ENCODE results near the gene AUTS2. TPM values are rescaled to one million over a fixed set of nuclear protein-coding genes. Genes with fewer than 3 reads are reported as not detected.

Gene AUTS2
- total and polyA plus RNA-seq, 2 of the 8 experiments (the other 6 are each of a cell fraction or from before 2014, with no cell fraction given): 25.9 to 101 TPM

DNA sequence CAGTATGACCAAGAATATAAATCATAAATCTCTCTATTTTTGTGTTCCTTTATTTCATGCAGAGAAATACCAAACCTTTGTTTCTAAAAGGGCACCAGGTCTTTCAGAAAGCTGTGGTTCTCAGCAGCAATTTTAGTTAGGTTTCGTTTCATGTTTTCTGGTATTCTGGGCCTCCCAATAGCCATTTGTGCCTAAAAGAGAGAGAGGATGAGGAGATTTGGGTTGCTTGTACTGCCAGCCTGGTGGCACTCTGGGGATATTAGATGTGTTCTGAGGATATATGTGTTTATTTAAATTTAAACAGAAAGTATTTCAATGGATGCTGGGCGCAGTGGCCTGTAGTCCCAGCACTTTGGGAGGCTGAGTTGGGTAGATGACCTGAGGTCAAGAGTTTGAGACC lies 471.7 kb downstream of the AUTS2 start:
- FAIRE-seq (no peak), DNase-seq (ENCODE audit: low read depth in 1 of 2, low spot score in 2 of 2) (no peak)
- Histone ChIP-seq H4K20me1 (replicated peaks in 1 of 2; ENCODE audit: control insufficient read depth in 1 of 2, insufficient read depth in 2 of 2, low read length in 2 of 2) (no peaks in the 10 kb centered on the region), H2BK5ac (ENCODE audit: low read depth, low read length) (no peak overlapping the region), H3K9me3 (ENCODE audit: insufficient read depth in 2 of 2, low read depth in 1 of 2, low read length in 1 of 2) (no peaks in the 10 kb centered on the region), H4K91ac (replicated peaks; ENCODE audit: insufficient read length, low read length) (no peak overlapping the region), H4K5ac (ENCODE audit: insufficient read length, low read depth, low read length) (no peak overlapping the region), H2BK12ac (ENCODE audit: low read depth, low read length) (no peak overlapping the region), H3K79me2 (ENCODE audit: control insufficient read depth in 1 of 2, insufficient read depth in 2 of 2, low read length in 2 of 2) (no peaks in the 10 kb centered on the region), H3K23ac (ENCODE audit: insufficient read length) (no peak overlapping the region), H2BK20ac (ENCODE audit: low read length) (no peak overlapping the region), H2AFZ (ENCODE audit: low read length) (no peak overlapping the region), H3K18ac (ENCODE audit: extremely low read depth, low read length) (no peak overlapping the region), H3K9ac (replicated peaks in 1 of 4; ENCODE audit: extremely low read depth in 1 of 4, low read depth in 3 of 4, low read length in 3 of 4) (no peak overlapping the region), H3K14ac (ENCODE audit: insufficient read length) (no peak overlapping the region), H3K56ac (replicated peaks; ENCODE audit: insufficient read length, low read depth, low read length) (no peak overlapping the region), H4K8ac (ENCODE audit: extremely low read depth, insufficient read depth, low read length) (no peak overlapping the region), H3K4me2 (ENCODE audit: insufficient read depth in 1 of 2, low read depth in 2 of 2, low read length in 2 of 2) (no peak overlapping the region), H2BK120ac (replicated peaks; ENCODE audit: low read depth, low read length) (no peak overlapping the region), H3K23me2 (ENCODE audit: low read depth, low read length) (no peaks in the 10 kb centered on the region), H3K4me3 (ENCODE audit: extremely low read depth in 1 of 4, insufficient read depth in 2 of 4, low read depth in 3 of 4, low read length in 4 of 4) (no peak overlapping the region), H2AK5ac (ENCODE audit: low read depth, low read length) (no peak overlapping the region), H2BK15ac (ENCODE audit: low read length) (no peak overlapping the region), H3K36me3 (ENCODE audit: control insufficient read depth in 2 of 4, insufficient read depth in 4 of 4, low read length in 3 of 4) (no peaks in the 10 kb centered on the region), H3K27me3 (replicated peaks in 1 of 4; ENCODE audit: control insufficient read depth in 3 of 4, extremely low read depth in 1 of 4, insufficient read depth in 3 of 4, low read length in 3 of 4) (no peaks in the 10 kb centered on the region), H3K79me1 (ENCODE audit: low read depth, low read length) (no peaks in the 10 kb centered on the region), H3K4ac (replicated peaks; ENCODE audit: insufficient read length, low read depth, low read length) (no peak overlapping the region), H3K27ac (ENCODE audit: low read depth, low read length) (no peak overlapping the region), H3K4me1 (replicated peaks in 1 of 4; ENCODE audit: control insufficient read depth in 3 of 4, insufficient read depth in 4 of 4, low read length in 3 of 4) (no peaks in the 10 kb centered on the region)
- ChIA-PET POLR2A (ENCODE audit: partially characterized antibody) (no interaction called here), CTCF (ENCODE audit: partially characterized antibody) (no interaction called here)
- WGBS, 2 experiments (ENCODE audit: extremely low coverage in 1 of 2, insufficient coverage in 1 of 2, insufficient read length in 1 of 2, insufficient replicate concordance in 2 of 2, low coverage in 1 of 2, low lambda C conversion rate in 2 of 2, missing lambda C conversion rate in 1 of 2): 92% methylated on average over 1 of the region's 2 CpGs; no CpG with 5 or more reads in 1 of the 2 experiments
- TF ChIP-seq CREB1 (IDR thresholded peaks at IDR 0.05): no peak
- no peak for TF ChIP-seq TCF12 (IDR thresholded peaks at IDR 0.05; ENCODE audit: low read depth, low read length)
- TF ChIP-seq, protein P1, sequence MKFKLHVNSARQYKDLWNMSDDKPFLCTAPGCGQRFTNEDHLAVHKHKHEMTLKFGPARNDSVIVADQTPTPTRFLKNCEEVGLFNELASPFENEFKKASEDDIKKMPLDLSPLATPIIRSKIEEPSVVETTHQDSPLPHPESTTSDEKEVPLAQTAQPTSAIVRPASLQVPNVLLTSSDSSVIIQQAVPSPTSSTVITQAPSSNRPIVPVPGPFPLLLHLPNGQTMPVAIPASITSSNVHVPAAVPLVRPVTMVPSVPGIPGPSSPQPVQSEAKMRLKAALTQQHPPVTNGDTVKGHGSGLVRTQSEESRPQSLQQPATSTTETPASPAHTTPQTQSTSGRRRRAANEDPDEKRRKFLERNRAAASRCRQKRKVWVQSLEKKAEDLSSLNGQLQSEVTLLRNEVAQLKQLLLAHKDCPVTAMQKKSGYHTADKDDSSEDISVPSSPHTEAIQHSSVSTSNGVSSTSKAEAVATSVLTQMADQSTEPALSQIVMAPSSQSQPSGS (IDR thresholded peaks at IDR 0.05; ENCODE audit: low read length): no peak
- no peak for TF ChIP-seq BACH1 (IDR thresholded peaks at IDR 0.05; ENCODE audit: low read length)
- no peak for TF ChIP-seq KDM4A (IDR thresholded peaks at IDR 0.05; ENCODE audit: low read depth, low read length, severe bottlenecking)
- TF ChIP-seq, protein P2, sequence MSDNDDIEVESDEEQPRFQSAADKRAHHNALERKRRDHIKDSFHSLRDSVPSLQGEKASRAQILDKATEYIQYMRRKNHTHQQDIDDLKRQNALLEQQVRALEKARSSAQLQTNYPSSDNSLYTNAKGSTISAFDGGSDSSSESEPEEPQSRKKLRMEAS (IDR thresholded peaks at IDR 0.05): no peak
- no peak for TF ChIP-seq SP2 (IDR thresholded peaks at IDR 0.05; ENCODE audit: low read length)
- no peak for TF ChIP-seq RNF2 (IDR thresholded peaks at IDR 0.05; ENCODE audit: borderline replicate concordance, low read depth, low read length, missing control alignments, poor library complexity, severe bottlenecking)
- no peak for TF ChIP-seq RXRA (IDR thresholded peaks at IDR 0.05; ENCODE audit: insufficient read depth, low read depth, low read length)
- TF ChIP-seq, protein P3, sequence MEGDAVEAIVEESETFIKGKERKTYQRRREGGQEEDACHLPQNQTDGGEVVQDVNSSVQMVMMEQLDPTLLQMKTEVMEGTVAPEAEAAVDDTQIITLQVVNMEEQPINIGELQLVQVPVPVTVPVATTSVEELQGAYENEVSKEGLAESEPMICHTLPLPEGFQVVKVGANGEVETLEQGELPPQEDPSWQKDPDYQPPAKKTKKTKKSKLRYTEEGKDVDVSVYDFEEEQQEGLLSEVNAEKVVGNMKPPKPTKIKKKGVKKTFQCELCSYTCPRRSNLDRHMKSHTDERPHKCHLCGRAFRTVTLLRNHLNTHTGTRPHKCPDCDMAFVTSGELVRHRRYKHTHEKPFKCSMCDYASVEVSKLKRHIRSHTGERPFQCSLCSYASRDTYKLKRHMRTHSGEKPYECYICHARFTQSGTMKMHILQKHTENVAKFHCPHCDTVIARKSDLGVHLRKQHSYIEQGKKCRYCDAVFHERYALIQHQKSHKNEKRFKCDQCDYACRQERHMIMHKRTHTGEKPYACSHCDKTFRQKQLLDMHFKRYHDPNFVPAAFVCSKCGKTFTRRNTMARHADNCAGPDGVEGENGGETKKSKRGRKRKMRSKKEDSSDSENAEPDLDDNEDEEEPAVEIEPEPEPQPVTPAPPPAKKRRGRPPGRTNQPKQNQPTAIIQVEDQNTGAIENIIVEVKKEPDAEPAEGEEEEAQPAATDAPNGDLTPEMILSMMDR (IDR thresholded peaks at IDR 0.05; ENCODE audit: control extremely low read depth in 1 of 3, insufficient read depth in 1 of 3, low read depth in 1 of 3, low read length in 3 of 3): no peak
